Colonic mucosa (tissue), 4 donors: ENCODE measurements around the gene TTYH3. TPM values are rescaled to one million over a fixed set of nuclear protein-coding genes. Genes with fewer than 3 reads are reported as not detected.
A peak's percentile ranks its signal among the peaks of the same experiment; 100 is the strongest.

ENCODE experiments used
- DNase-seq: peaks from one replicate; pipeline ENCODE4 v3.0.0-alpha.2; 2020
- H3K27ac ChIP-seq: fragments of 200-600 bp; one replicate; pipeline ENCODE4 v1.8.0; 2021
- H3K27me3 ChIP-seq: fragments of 200-600 bp; one replicate; pipeline ENCODE4 v1.8.0; 2021
- H3K36me3 ChIP-seq: fragments of 200-600 bp; one replicate; pipeline ENCODE4 v1.8.0; 2021
- H3K4me1 ChIP-seq: fragments of 200-600 bp; one replicate; pipeline ENCODE4 v1.8.0; 2021; ENCODE audit warnings: mild to moderate bottlenecking
- H3K4me3 ChIP-seq: fragments of 200-600 bp; one replicate; pipeline ENCODE4 v1.8.0; 2021
- H3K9ac ChIP-seq, 2 donors: one replicate each; pipeline ENCODE4 v1.7.0; 2013; ENCODE audit warnings: control low read depth in 2 of 2, low read depth in 2 of 2, low read length in 2 of 2
- H3K9me3 ChIP-seq: fragments of 200-600 bp; one replicate; pipeline ENCODE4 v1.8.0; 2021
- intact Hi-C: fragments of 100-400 bp; cut with DNase I; formaldehyde crosslinking; loops from one replicate; pipeline ENCODE4 v1.14.1; 2022
- total RNA-seq, 2 donors: library from RNA; stranded (reverse); fragmentation: NEBNext Ultra II Directional in 1 of 2; extraction: Animal tissue kit (Norgen Biotek cat#: 25700) in 1 of 2; gene quantifications; one replicate each; pipeline ENCODE4 v1.2.1, GENCODE V29; 2021
- TF ChIP-seq, protein P1 (sequence below): fragments of 200-600 bp; IDR thresholded peaks from one replicate; pipeline ENCODE4 v1.8.0; 2022; ENCODE audit warnings: antibody characterized with exemption, mild to moderate bottlenecking
- donor health status: healthy.
- donor health status: DM: no; HTN: no; CAD: no.
- donor health status: DM: no; HTN: no; CAD: no.

TTYH3 gene
- total RNA-seq, 2 donors from 2014 or later = 50.0 to 59.5 TPM

DNA sequence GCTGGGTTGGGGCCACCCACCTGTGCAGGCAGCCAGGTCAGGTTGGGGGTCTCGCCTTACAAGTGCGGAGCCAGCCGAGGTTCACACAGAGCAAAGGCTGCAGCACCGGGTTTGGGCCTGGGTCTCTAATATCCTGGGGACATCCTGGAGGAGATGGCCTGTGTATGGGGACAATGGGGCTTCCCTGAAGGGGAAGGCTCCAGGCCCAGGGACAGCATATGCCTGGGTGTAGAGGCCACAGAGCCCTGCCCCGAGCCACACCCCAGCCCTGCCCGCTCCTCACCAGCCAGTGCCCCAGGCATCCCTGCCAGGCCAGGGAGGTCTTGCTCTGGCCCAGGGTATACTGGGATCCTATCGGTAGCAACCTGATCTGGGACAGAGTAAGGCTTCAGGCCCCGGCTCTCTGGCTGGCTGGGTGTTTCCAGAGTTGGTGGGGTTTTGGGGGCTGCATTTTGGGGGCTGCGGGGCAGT, 9.1 kb downstream of the TTYH3 start:
- TF ChIP-seq, protein P1, sequence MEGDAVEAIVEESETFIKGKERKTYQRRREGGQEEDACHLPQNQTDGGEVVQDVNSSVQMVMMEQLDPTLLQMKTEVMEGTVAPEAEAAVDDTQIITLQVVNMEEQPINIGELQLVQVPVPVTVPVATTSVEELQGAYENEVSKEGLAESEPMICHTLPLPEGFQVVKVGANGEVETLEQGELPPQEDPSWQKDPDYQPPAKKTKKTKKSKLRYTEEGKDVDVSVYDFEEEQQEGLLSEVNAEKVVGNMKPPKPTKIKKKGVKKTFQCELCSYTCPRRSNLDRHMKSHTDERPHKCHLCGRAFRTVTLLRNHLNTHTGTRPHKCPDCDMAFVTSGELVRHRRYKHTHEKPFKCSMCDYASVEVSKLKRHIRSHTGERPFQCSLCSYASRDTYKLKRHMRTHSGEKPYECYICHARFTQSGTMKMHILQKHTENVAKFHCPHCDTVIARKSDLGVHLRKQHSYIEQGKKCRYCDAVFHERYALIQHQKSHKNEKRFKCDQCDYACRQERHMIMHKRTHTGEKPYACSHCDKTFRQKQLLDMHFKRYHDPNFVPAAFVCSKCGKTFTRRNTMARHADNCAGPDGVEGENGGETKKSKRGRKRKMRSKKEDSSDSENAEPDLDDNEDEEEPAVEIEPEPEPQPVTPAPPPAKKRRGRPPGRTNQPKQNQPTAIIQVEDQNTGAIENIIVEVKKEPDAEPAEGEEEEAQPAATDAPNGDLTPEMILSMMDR = no peak
- H3K27me3 ChIP-seq = no peaks in the 10 kb centered on the region
- H3K4me3 ChIP-seq = no peak overlapping the region
- peak overlapping the region in 1 of 2 donors; percentile 49 for H3K9ac ChIP-seq
- no peaks in the 10 kb centered on the region for H3K36me3 ChIP-seq
- peak overlapping the region; percentile 44 for H3K27ac ChIP-seq
- H3K9me3 ChIP-seq = no peaks in the 10 kb centered on the region
- intact Hi-C loops = no loop called here
- no peak for DNase-seq
- H3K4me1 ChIP-seq = no peaks in the 10 kb centered on the region

DNA sequence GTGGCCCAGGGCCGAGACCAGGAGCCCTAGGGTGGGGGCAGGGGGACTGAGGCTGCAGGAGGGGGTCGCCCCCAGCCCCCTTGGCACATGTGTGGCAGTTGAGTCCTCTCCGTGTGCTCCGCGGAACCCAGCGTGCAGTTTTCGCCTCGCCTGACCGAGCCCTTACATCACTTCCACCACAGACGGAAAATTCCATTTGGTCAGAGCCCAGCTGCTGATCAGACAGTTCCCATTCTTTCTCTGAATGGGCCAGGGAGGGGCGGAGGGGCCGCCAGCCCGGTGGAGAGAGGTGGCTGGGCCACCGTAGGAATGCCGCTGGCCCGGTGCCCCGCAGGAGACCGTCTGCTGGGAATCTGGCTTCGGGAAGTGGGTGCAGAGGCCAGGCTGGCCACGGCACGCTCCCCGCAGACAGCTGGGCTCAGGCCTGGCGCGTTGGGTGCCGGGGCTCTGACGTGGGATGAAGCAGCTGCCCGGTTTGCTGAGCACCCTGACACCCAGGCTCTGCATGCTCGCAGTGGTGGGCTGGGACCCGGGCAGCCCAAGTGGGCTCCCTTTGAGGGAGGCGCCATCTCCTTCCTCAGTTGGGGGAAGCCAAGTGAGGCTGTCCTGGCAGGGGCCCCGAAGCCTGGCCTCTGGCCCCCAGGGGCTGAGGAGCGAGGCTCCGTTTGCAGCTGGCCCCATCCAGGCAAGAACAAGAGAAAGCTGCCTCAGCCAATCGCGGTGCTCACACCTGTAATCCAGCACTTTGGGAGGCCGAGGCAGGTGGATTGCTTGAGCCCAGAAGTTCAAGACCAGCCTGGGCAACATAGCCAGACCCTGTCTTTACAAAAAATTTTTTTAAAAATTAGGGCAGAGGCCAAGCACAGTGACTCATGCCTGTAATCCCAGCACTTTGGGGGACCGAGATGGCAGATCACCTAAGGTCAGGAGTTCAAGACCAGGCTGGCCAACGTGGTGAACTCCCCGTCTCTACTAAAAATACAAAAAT, 9.9 kb downstream of the TTYH3 start:
- Histone ChIP-seq H3K4me1 (no peaks in the 10 kb centered on the region), H3K36me3 (no peaks in the 10 kb centered on the region), H3K27me3 (no peaks in the 10 kb centered on the region), H3K4me3 (no peak overlapping the region), H3K27ac (peak overlapping the region; percentile 44), H3K9me3 (no peaks in the 10 kb centered on the region), H3K9ac (peak overlapping the region in 1 of 2 donors; percentile 46)
- intact Hi-C loops = no loop called here
- TF ChIP-seq, protein P1 = no peak
- peak; percentile 64 for DNase-seq

DNA sequence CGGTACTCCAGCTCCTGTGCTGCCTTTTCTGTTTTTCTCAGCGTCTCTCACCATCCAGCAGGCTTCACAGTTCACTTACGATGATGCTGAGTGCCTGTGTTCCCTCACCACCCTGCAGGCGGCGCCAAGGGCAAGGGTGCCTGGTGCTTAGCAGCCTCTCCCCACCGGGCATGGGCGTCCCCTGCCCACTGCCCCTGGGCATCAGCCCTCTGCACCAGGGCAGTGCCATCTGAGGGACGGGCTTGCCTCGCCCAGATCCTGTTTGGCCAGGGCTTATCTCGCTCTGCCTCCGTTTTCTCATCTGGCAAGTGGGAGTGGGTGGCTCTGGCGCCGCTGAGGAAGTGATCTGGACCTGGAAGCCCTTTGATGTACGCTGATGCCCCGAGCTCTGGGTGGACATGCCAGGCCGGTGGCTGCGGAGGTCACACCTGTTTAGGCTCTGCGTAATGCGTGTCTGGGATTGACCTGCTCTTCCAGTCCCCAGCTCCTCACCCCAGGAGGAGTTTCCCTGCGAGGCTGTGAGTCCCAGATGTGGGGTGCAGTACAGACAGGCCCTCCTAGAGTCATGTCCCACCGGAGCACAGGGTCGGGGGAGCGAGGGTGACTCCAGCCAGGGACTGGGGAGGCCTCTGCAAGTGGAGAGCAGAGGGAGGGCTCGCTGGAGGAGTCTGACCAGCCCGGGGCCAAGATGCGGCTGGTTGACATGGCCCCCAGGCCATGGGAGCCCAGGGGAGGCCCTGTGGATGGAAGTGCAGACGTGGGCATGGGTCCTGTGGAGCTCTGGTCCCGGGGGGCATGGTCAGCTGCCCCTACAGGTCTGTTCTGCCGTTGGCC, 11.8 kb downstream of the TTYH3 start:
- no peak for DNase-seq

DNA sequence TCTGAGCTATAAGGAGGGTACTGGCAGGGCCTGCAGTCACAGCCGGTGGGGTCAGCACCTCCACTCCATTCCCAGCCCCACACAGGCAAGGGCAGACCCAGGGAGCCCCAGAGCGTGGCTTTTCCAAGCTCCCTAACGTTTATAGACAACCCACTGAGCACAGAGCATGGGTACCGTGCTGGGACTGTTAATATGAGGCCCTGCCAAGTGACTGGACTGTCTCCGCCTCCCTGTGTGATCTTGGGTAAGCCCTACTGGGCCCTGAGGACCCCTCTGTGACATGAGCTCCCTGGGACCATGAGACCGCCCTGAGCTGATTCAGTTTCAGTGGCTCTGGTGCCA, 12.4 kb downstream of the TTYH3 start:
- DNase-seq = no peak
- TF ChIP-seq, protein P1 = no peak
- intact Hi-C loops = no loop called here
- Histone ChIP-seq H3K4me1 (no peaks in the 10 kb centered on the region), H3K27ac (no peak overlapping the region), H3K4me3 (no peak overlapping the region), H3K9ac (no peak overlapping the region), H3K27me3 (no peaks in the 10 kb centered on the region), H3K36me3 (no peaks in the 10 kb centered on the region), H3K9me3 (no peaks in the 10 kb centered on the region)

More for the DNA sequence above, 11.8 kb downstream of the TTYH3 start:
- Histone ChIP-seq H3K27me3 (no peaks in the 10 kb centered on the region), H3K9me3 (no peaks in the 10 kb centered on the region), H3K36me3 (no peaks in the 10 kb centered on the region), H3K9ac (no peak overlapping the region), H3K4me3 (no peak overlapping the region), H3K4me1 (no peaks in the 10 kb centered on the region), H3K27ac (no peak overlapping the region)
- TF ChIP-seq, protein P1 = no peak
- intact Hi-C loops = no loop called here

GRCh38 chr7:2644562-2645273, 12.9 kb downstream of the TTYH3 start:
- H3K27me3 ChIP-seq = no peaks in the 10 kb centered on the region
- no peaks in the 10 kb centered on the region for H3K9me3 ChIP-seq
- no peak overlapping the region for H3K4me3 ChIP-seq
- no peaks in the 10 kb centered on the region for H3K36me3 ChIP-seq
- no peaks in the 10 kb centered on the region for H3K4me1 ChIP-seq
- no peak for DNase-seq
- TF ChIP-seq, protein P1 = no peak
- no peak overlapping the region for H3K27ac ChIP-seq
- no peak overlapping the region for H3K9ac ChIP-seq
- intact Hi-C loops = no loop called here
